ENCODE results near the gene PSMA5. TPM values are rescaled to one million over a fixed set of nuclear protein-coding genes. Genes with fewer than 3 reads are reported as not detected.

PSMA5 gene
- total and polyA plus RNA-seq, 2 of the 4 experiments (the other 2 are of a cell fraction), result 75.5 to 107 TPM

Other genes starting within 250 kb of the PSMA5 start
- gene SARS1, start 212.5 kb downstream of the PSMA5 start, total RNA-seq (2012; rRNA removed), result 348 and 373 TPM in 2 replicates
- gene SARS1, start 212.5 kb downstream of the PSMA5 start, polyA plus RNA-seq (2012; rRNA removed), result 214 and 231 TPM in 2 replicates
- 1.1 and 1.3 TPM in 2 replicates for gene CELSR2, start 176.9 kb downstream of the PSMA5 start, total RNA-seq (2012; rRNA removed)
- gene CELSR2, start 176.9 kb downstream of the PSMA5 start, polyA plus RNA-seq (2012; rRNA removed), result 5.0 and 5.3 TPM in 2 replicates
- gene PSRC1, start 143.3 kb downstream of the PSMA5 start, total RNA-seq (2012; rRNA removed), result 34.6 and 36.4 TPM in 2 replicates
- 40.3 and 42.1 TPM in 2 replicates for gene PSRC1, start 143.3 kb downstream of the PSMA5 start, polyA plus RNA-seq (2012; rRNA removed)
- gene MYBPHL, start 119.4 kb downstream of the PSMA5 start, total RNA-seq (2012; rRNA removed), result not detected in 2 replicates
- 0.07 TPM in 1 of 2 replicates, not detected in the other for gene MYBPHL, start 119.4 kb downstream of the PSMA5 start, polyA plus RNA-seq (2012; rRNA removed)
- 16.7 and 18.9 TPM in 2 replicates for gene SORT1, start 28.5 kb downstream of the PSMA5 start, total RNA-seq (2012; rRNA removed)
- 13.7 and 15.8 TPM in 2 replicates for gene SORT1, start 28.5 kb downstream of the PSMA5 start, polyA plus RNA-seq (2012; rRNA removed)
- under 0.01 TPM in 2 replicates for gene SYPL2, start 40.1 kb upstream of the PSMA5 start, total RNA-seq (2012; rRNA removed)
- 0.55 and 0.65 TPM in 2 replicates for gene SYPL2, start 40.1 kb upstream of the PSMA5 start, polyA plus RNA-seq (2012; rRNA removed)
- gene ATXN7L2, start 57.5 kb upstream of the PSMA5 start, total RNA-seq (2012; rRNA removed), result 1.3 and 1.7 TPM in 2 replicates
- 4.8 and 6.4 TPM in 2 replicates for gene ATXN7L2, start 57.5 kb upstream of the PSMA5 start, polyA plus RNA-seq (2012; rRNA removed)
- 3.6 and 5.7 TPM in 2 replicates for gene CYB561D1, start 67.6 kb upstream of the PSMA5 start, total RNA-seq (2012; rRNA removed)
- gene CYB561D1, start 67.6 kb upstream of the PSMA5 start, polyA plus RNA-seq (2012; rRNA removed), result 5.6 and 8.1 TPM in 2 replicates
- gene AMIGO1, start 83.3 kb upstream of the PSMA5 start, total RNA-seq (2012; rRNA removed), result 1.4 and 1.6 TPM in 2 replicates
- 1.5 TPM in 2 replicates for gene AMIGO1, start 83.3 kb upstream of the PSMA5 start, polyA plus RNA-seq (2012; rRNA removed)
- under 0.01 TPM in 1 of 2 replicates, not detected in the other for gene GPR61, start 113.4 kb upstream of the PSMA5 start, total RNA-seq (2012; rRNA removed)
- gene GPR61, start 113.4 kb upstream of the PSMA5 start, polyA plus RNA-seq (2012; rRNA removed), result not detected in 2 replicates
- gene GNAI3, start 122.2 kb upstream of the PSMA5 start, total RNA-seq (2012; rRNA removed), result 14.9 and 25.0 TPM in 2 replicates
- gene GNAI3, start 122.2 kb upstream of the PSMA5 start, polyA plus RNA-seq (2012; rRNA removed), result 4.8 and 5.9 TPM in 2 replicates
- 0.28 and 0.36 TPM in 2 replicates for gene GNAT2, start 193.2 kb upstream of the PSMA5 start, total RNA-seq (2012; rRNA removed)
- gene GNAT2, start 193.2 kb upstream of the PSMA5 start, polyA plus RNA-seq (2012; rRNA removed), result 0.17 and 0.26 TPM in 2 replicates
- 50.3 and 61.5 TPM in 2 replicates for gene AMPD2, start 193.4 kb upstream of the PSMA5 start, total RNA-seq (2012; rRNA removed)
- 103 and 116 TPM in 2 replicates for gene AMPD2, start 193.4 kb upstream of the PSMA5 start, polyA plus RNA-seq (2012; rRNA removed)
- 6.4 and 10.4 TPM in 2 replicates for gene GSTM4, start 229.7 kb upstream of the PSMA5 start, total RNA-seq (2012; rRNA removed)
- gene GSTM4, start 229.7 kb upstream of the PSMA5 start, polyA plus RNA-seq (2012; rRNA removed), result 37.8 and 42.2 TPM in 2 replicates
- gene GSTM2, start 241.6 kb upstream of the PSMA5 start, total RNA-seq (2012; rRNA removed), result 6.9 and 10.2 TPM in 2 replicates
- 85.5 and 93.9 TPM in 2 replicates for gene GSTM2, start 241.6 kb upstream of the PSMA5 start, polyA plus RNA-seq (2012; rRNA removed)